K562 (cell line): ENCODE measurements around the gene MYO18A. TPM values are rescaled to one million over a fixed set of nuclear protein-coding genes. Genes with fewer than 3 reads are reported as not detected.

Experiments used
- ARID4B ChIP-seq: sonication (generic); formaldehyde crosslinking; IDR thresholded peaks from 2 replicates; pipeline ENCODE4 v1.8.0; 2022; ENCODE audit warnings: mild to moderate bottlenecking, missing genetic modification reagents
- BCOR ChIP-seq: fragments of 450-650 bp; IDR thresholded peaks from 2 replicates; pipeline ENCODE4 v1.6.1; 2016
- CC2D1A ChIP-seq: fragments of 450-650 bp; IDR thresholded peaks from 2 replicates; pipeline ENCODE4 v1.6.1; 2017; ENCODE audit warnings: mild to moderate bottlenecking
- CEBPG ChIP-seq, 3 experiments: fragments of 200-800 bp in 1 of 3; sonication (Bioruptor generic) in 1 of 3; sonication (generic) in 1 of 3; formaldehyde crosslinking in 1 of 3; IDR thresholded peaks in 2 of 3; conservative IDR thresholded peaks in 1 of 3; 2 replicates each; pipeline versions ENCODE4 v1.6.1 to v1.8.0; 2016 to 2022; ENCODE audit warnings: missing compliant biosample characterization in 2 of 3, missing genetic modification characterization in 2 of 3, mild to moderate bottlenecking in 1 of 3, missing genetic modification reagents in 1 of 3
- CREM ChIP-seq: IDR thresholded peaks from 2 replicates; pipeline ENCODE4 v1.6.1; 2014; ENCODE audit warnings: antibody characterized with exemption, low read depth
- FOXK1 ChIP-seq: sonication (generic); formaldehyde crosslinking; IDR thresholded peaks from 2 replicates; pipeline ENCODE4 v1.8.0; 2022; ENCODE audit warnings: missing genetic modification reagents, mild to moderate bottlenecking, borderline replicate concordance
- GTF2F1 ChIP-seq: IDR thresholded peaks from 2 replicates; pipeline ENCODE4 v1.6.1; 2011; ENCODE audit warnings: low read depth, low read length, improper control_type of control experiment
- HEY1 ChIP-seq: fragments of 250-450 bp; sonication (Bioruptor Pico); IDR thresholded peaks from 2 replicates; pipeline ENCODE4 v1.5.0; 2020; ENCODE audit warnings: mild to moderate bottlenecking, moderate library complexity, borderline replicate concordance
- HMG20A ChIP-seq: fragments of 450-650 bp; formaldehyde crosslinking; conservative IDR thresholded peaks from 2 replicates; pipeline ENCODE4 v1.4.0; 2020; ENCODE audit warnings: mild to moderate bottlenecking, mixed read lengths
- HNRNPL ChIP-seq: fragments of 200-400 bp; formaldehyde crosslinking; IDR thresholded peaks from 2 replicates; pipeline ENCODE4 v1.6.1; 2017; ENCODE audit warnings: low read depth, mild to moderate bottlenecking, low read length
- JUNB ChIP-seq: fragments of 450-650 bp; formaldehyde crosslinking; conservative IDR thresholded peaks from 2 replicates; pipeline ENCODE4 v1.4.0; 2020; ENCODE audit warnings: mild to moderate bottlenecking
- KHSRP ChIP-seq: fragments of 450-650 bp; IDR thresholded peaks from 2 replicates; pipeline ENCODE4 v1.6.1; 2017
- L3MBTL2 ChIP-seq: fragments of 450-650 bp; IDR thresholded peaks from 2 replicates; pipeline ENCODE4 v1.6.1; 2016; ENCODE audit warnings: mild to moderate bottlenecking, moderate library complexity
- MAX ChIP-seq: sonication (generic); formaldehyde crosslinking; IDR thresholded peaks from 2 replicates; pipeline ENCODE4 v1.9.0; 2022; ENCODE audit warnings: mild to moderate bottlenecking, missing genetic modification reagents
- MNT ChIP-seq, 2 experiments: fragments of 450-650 bp; conservative IDR thresholded peaks; 2 replicates each; pipeline ENCODE4 v1.6.1; 2017; ENCODE audit warnings: mild to moderate bottlenecking in 2 of 2, moderate library complexity in 2 of 2
- MXI1 ChIP-seq: IDR thresholded peaks from 2 replicates; pipeline ENCODE4 v1.6.1; 2011; ENCODE audit warnings: low read depth, mild to moderate bottlenecking, improper control_type of control experiment, low read length
- RUNX1 ChIP-seq: sonication (generic); IDR thresholded peaks from 2 replicates; pipeline ENCODE4 v1.6.1; 2016; ENCODE audit warnings: antibody characterized with exemption, low read depth
- SIN3A ChIP-seq, 2 experiments: fragments of 150-350 bp in 1 of 2; IDR thresholded peaks; 2 replicates each; pipeline ENCODE4 v1.6.1; 2011 to 2016; ENCODE audit warnings: borderline replicate concordance in 2 of 2, low read depth in 2 of 2, low read length in 2 of 2, mild to moderate bottlenecking in 2 of 2, moderate library complexity in 2 of 2; ENCODE audit not compliant: control insufficient read depth in 1 of 2
- SMARCA4 ChIP-seq: fragments of 450-650 bp; IDR thresholded peaks from 2 replicates; pipeline ENCODE4 v1.6.1; 2016
- SMARCA5 ChIP-seq: fragments of 450-650 bp; IDR thresholded peaks from 2 replicates; pipeline ENCODE4 v1.6.1; 2016
- TBL1XR1 ChIP-seq, 2 experiments: IDR thresholded peaks; 2 replicates each; pipeline ENCODE4 v1.6.1; 2012; ENCODE audit warnings: improper control_type of control experiment in 2 of 2, low read length in 2 of 2, mild to moderate bottlenecking in 1 of 2
- ZEB2 ChIP-seq: fragments of 450-650 bp; IDR thresholded peaks from 2 replicates; pipeline ENCODE4 v1.6.1; 2016
- ZNF217 ChIP-seq: sonication (generic); formaldehyde crosslinking; IDR thresholded peaks from 2 replicates; pipeline ENCODE4 v1.8.0; 2022; ENCODE audit warnings: mild to moderate bottlenecking, missing genetic modification reagents
- ZNF445 ChIP-seq: fragments of 250-450 bp; sonication (Bioruptor Pico); IDR thresholded peaks from 2 replicates; pipeline ENCODE4 v1.4.0; 2020; ENCODE audit warnings: low read depth, mild to moderate bottlenecking, moderate library complexity
- polyA plus RNA-seq, 8 experiments: library from polyadenylated mRNA; depleted of rRNA in 4 of 8; stranded (reverse) in 5 of 8; unstranded in 3 of 8; fragments of >200 nt; fragmentation: Nextera tagmentation in 2 of 8; fragmentation: Illumina TruSeq in 1 of 8; extraction: Ambion mirVana in 2 of 8; extraction: Trizol in 1 of 8; gene quantifications; 2 replicates each; pipeline versions ENCODE4 v1.2.1 to v1.2.3, GENCODE V29; 2011 to 2014; ENCODE audit warnings: inconsistent platforms in 1 of 8, missing spikeins in 1 of 8
- total RNA-seq, 7 experiments: library from RNA; depleted of rRNA in 6 of 7; stranded (reverse); fragments of >200 nt in 6 of 7; fragmentation: Illumina TruSeq in 2 of 7; extraction: Trizol in 2 of 7; gene quantifications; 2 replicates each; pipeline versions ENCODE4 v1.2.1 to v1.2.3, GENCODE V29; 2011 to 2021; ENCODE audit warnings: low replicate concordance in 1 of 7

Gene MYO18A
- total and polyA plus RNA-seq, 9 of the 15 experiments (the other 6 are each of a cell fraction or from before 2014, with no cell fraction given) = 2.5 to 65.4 (median 17.1) TPM

GRCh38 chr17:29179232-29180033 is 765 bp downstream of the MYO18A start (continued):
- TF ChIP-seq HEY1 (CRISPR knock-in tag) = no peak
- TF ChIP-seq GTF2F1 = no peak
- peak; percentile 76; the same call in 1 of the 2 replicates for TF ChIP-seq ARID4B
- peak; percentile 89 for TF ChIP-seq SMARCA4
- no peak for TF ChIP-seq JUNB (CRISPR knock-in tag)
- peak; percentile 89 for TF ChIP-seq BCOR
- peak; percentile 94 to 97 for TF ChIP-seq MNT (conservative IDR thresholded peaks at IDR 0.05)
- TF ChIP-seq HNRNPL = 0 out of 2 replicates have a peak, but pooled peaks have one; percentile 54
- peak; percentile 64; the same call in 1 of the 2 replicates for TF ChIP-seq CC2D1A
- TF ChIP-seq HMG20A (CRISPR knock-in tag) = no peak
- TF ChIP-seq CREM = no peak; the same call in 1 of the 2 replicates
- no peak for TF ChIP-seq KHSRP
- TF ChIP-seq L3MBTL2 = peak; percentile 48; the same call in 1 of the 2 replicates
- TF ChIP-seq SIN3A (IDR thresholded peaks at IDR 0.05; ENCODE audit: borderline replicate concordance in 2 of 2, control insufficient read depth in 1 of 2, low read depth in 2 of 2, low read length in 2 of 2) = peak; percentile 84 to 93
- no peak for TF ChIP-seq ZNF217 (CRISPR knock-in tag)
- TF ChIP-seq MXI1 = peak; percentile 85
- TF ChIP-seq FOXK1 (CRISPR knock-in tag) = no peak
- peak; percentile 83 for TF ChIP-seq ZEB2
- TF ChIP-seq CEBPG (CRISPR knock-in tag; IDR thresholded peaks at IDR 0.05) = no peak
- TF ChIP-seq CEBPG (tag; conservative IDR thresholded peaks at IDR 0.05 in 1 of 2, IDR thresholded peaks at IDR 0.05 in 1 of 2) = no peak
- TF ChIP-seq ZNF445 (CRISPR knock-in tag) = no peak
- peak; percentile 83 for TF ChIP-seq MAX
- no peak for TF ChIP-seq SMARCA5
- TF ChIP-seq TBL1XR1 (IDR thresholded peaks at IDR 0.05; ENCODE audit: low read length in 2 of 2) = peak; percentile 82 to 87
- peak; percentile 85; the same call in 1 of the 2 replicates for TF ChIP-seq RUNX1
